OCI-LY7 (cell line): ENCODE measurements around the gene JAZF1. TPM values are rescaled to one million over a fixed set of nuclear protein-coding genes. Genes with fewer than 3 reads are reported as not detected.

Source experiments
- BruUV-seq: library from RNA; stranded (reverse); fragments of 400-500 nt; replicated peaks from 2 replicates; lab custom pipeline; 2021; lab: Mats Ljungman, UMichigan
- CTCF ChIA-PET: fragments of 300-600 bp; sonication (Branson Sonifier 250); formaldehyde crosslinking; loops from one replicate; lab custom pipeline; 2022; ENCODE audit warnings: antibody characterized with exemption; ENCODE audit not compliant: unreplicated experiment; lab: Charles Lee
- POLR2A ChIA-PET: fragments of 300-600 bp; sonication (Branson Sonifier 250); formaldehyde crosslinking; loops from one replicate; lab custom pipeline; 2022; ENCODE audit warnings: antibody characterized with exemption; lab: Charles Lee
- DNase-seq: peaks from one replicate; pipeline ENCODE4 v3.0.0-alpha.2; 2015; ENCODE audit warnings: low spot score
- H2AFZ ChIP-seq: fragments of 200-600 bp; sonication (generic), shearing (Covaris generic); 2 replicates; pipeline ENCODE4 v1.6.1; 2014; ENCODE audit warnings: mild to moderate bottlenecking, antibody characterized with exemption, low read length, moderate library complexity
- H3K27ac ChIP-seq: fragments of 200-600 bp; sonication (generic); 2 replicates; pipeline ENCODE4 v1.5.1; 2014; ENCODE audit warnings: mixed run types, low read depth, mild to moderate bottlenecking, moderate library complexity, low read length, inconsistent platforms; ENCODE audit not compliant: poor library complexity, severe bottlenecking
- H3K36me3 ChIP-seq: fragments of 200-600 bp; sonication (generic); 2 replicates; pipeline ENCODE4 v1.6.1; 2014; ENCODE audit warnings: mild to moderate bottlenecking, antibody characterized with exemption, low read length, moderate library complexity, mixed read lengths; ENCODE audit not compliant: insufficient read depth
- H3K4me1 ChIP-seq: fragments of 200-600 bp; sonication (generic); 2 replicates; pipeline ENCODE4 v1.5.1; 2014; ENCODE audit warnings: mild to moderate bottlenecking, low read length; ENCODE audit not compliant: insufficient read depth, poor library complexity, severe bottlenecking
- H3K4me2 ChIP-seq: fragments of 200-600 bp; sonication (generic); 2 replicates; pipeline ENCODE4 v1.6.1; 2014; ENCODE audit warnings: mild to moderate bottlenecking, low read length
- H3K4me3 ChIP-seq: fragments of 200-600 bp; sonication (generic); 2 replicates; pipeline ENCODE4 v1.5.1; 2014; ENCODE audit warnings: mild to moderate bottlenecking, low read depth, low read length; ENCODE audit not compliant: poor library complexity, severe bottlenecking
- H3K79me2 ChIP-seq: fragments of 200-600 bp; sonication (generic); 2 replicates; pipeline ENCODE4 v1.6.1; 2016; ENCODE audit warnings: low read depth, mild to moderate bottlenecking, low read length, moderate library complexity, mixed read lengths; ENCODE audit not compliant: insufficient read depth
- H3K9me2 ChIP-seq: fragments of 200-600 bp; sonication (generic); 2 replicates; pipeline ENCODE4 v1.6.1; 2016; ENCODE audit warnings: mild to moderate bottlenecking, low read length, mixed read lengths; ENCODE audit not compliant: insufficient read depth
- H3K9me3 ChIP-seq: fragments of 200-600 bp; sonication (generic); 2 replicates; pipeline ENCODE4 v1.6.1; 2014; ENCODE audit warnings: mild to moderate bottlenecking, mixed run types, low read length, mixed read lengths
- H4K20me1 ChIP-seq: fragments of 200-600 bp; sonication (generic); 2 replicates; pipeline ENCODE4 v1.6.1; 2014; ENCODE audit warnings: mild to moderate bottlenecking, antibody characterized with exemption, low read length, moderate library complexity, mixed read lengths; ENCODE audit not compliant: insufficient read depth
- EZH2phosphoT487 ChIP-seq: fragments of 200-600 bp; sonication (generic); IDR thresholded peaks from 2 replicates; pipeline ENCODE4 v1.6.1; 2018; ENCODE audit warnings: low read depth, borderline replicate concordance, mild to moderate bottlenecking, mixed run types, antibody characterized with exemption, low read length, moderate library complexity, mixed read lengths
- intact Hi-C: fragments of 100-400 bp; cut with micrococcal nuclease; formaldehyde crosslinking; loops from one replicate; pipeline ENCODE4 v1.10.0; 2022; ENCODE audit not compliant: unreplicated experiment
- total RNA-seq, 2 experiments: library from RNA; depleted of rRNA in 1 of 2; stranded (reverse); fragments of >200 nt in 1 of 2; shearing (Covaris generic) in 1 of 2; gene quantifications; 2 replicates each; pipeline ENCODE4 v1.2.3, GENCODE V29; 2014 to 2022
- TF ChIP-seq, protein P1 (sequence below): fragments of 200-600 bp; sonication (generic); conservative IDR thresholded peaks from 2 replicates; pipeline ENCODE4 v1.5.1; 2014; ENCODE audit warnings: mild to moderate bottlenecking, antibody characterized with exemption, low read length, moderate library complexity, mixed read lengths

The JAZF1 gene
- total RNA-seq, 2 experiments from 2014 or later: 6.3 to 25.0 TPM

DNA sequence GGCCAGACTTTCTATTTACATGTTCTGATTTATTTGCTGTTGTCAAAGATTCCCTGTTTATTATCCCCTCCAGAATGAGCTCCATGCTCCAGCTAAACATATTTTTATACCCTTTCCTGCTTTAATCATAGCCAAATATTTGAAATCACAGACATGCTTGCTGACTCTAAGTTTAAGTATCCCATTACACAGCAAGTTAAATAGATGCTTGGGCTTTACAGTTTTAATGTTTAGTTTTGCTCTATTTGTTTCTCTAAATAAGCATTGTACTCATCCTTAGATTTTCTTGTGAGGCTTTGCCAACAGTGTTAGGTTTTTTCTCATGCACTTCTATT lies 243.9 kb downstream of the JAZF1 start:
- H3K36me3 ChIP-seq: no peaks in the 10 kb centered on the region
- no peak overlapping the region for H3K4me2 ChIP-seq
- no TSS peak for BruUV-seq
- H3K9me3 ChIP-seq: no peaks in the 10 kb centered on the region
- ChIA-PET CTCF (no interaction called here), POLR2A (interaction anchor here (0.5 to 1.5 kb wide), 4 partner anchors 9 to 93 kb away, joined by 3 read pairs; no protein-coding TSS in a partner anchor)
- intact Hi-C loops: no loop called here
- no peak overlapping the region for H3K4me3 ChIP-seq
- H3K79me2 ChIP-seq: no peaks in the 10 kb centered on the region
- H4K20me1 ChIP-seq: no peaks in the 10 kb centered on the region
- H3K9me2 ChIP-seq: no peaks in the 10 kb centered on the region
- H3K27ac ChIP-seq: no peak overlapping the region
- peaks cover 5% of the 10 kb centered on the region for H3K4me1 ChIP-seq
- TF ChIP-seq, protein P1, sequence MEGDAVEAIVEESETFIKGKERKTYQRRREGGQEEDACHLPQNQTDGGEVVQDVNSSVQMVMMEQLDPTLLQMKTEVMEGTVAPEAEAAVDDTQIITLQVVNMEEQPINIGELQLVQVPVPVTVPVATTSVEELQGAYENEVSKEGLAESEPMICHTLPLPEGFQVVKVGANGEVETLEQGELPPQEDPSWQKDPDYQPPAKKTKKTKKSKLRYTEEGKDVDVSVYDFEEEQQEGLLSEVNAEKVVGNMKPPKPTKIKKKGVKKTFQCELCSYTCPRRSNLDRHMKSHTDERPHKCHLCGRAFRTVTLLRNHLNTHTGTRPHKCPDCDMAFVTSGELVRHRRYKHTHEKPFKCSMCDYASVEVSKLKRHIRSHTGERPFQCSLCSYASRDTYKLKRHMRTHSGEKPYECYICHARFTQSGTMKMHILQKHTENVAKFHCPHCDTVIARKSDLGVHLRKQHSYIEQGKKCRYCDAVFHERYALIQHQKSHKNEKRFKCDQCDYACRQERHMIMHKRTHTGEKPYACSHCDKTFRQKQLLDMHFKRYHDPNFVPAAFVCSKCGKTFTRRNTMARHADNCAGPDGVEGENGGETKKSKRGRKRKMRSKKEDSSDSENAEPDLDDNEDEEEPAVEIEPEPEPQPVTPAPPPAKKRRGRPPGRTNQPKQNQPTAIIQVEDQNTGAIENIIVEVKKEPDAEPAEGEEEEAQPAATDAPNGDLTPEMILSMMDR: no peak
- no peak for TF ChIP-seq EZH2phosphoT487
- no peak for DNase-seq
- no peak overlapping the region for H2AFZ ChIP-seq

DNA sequence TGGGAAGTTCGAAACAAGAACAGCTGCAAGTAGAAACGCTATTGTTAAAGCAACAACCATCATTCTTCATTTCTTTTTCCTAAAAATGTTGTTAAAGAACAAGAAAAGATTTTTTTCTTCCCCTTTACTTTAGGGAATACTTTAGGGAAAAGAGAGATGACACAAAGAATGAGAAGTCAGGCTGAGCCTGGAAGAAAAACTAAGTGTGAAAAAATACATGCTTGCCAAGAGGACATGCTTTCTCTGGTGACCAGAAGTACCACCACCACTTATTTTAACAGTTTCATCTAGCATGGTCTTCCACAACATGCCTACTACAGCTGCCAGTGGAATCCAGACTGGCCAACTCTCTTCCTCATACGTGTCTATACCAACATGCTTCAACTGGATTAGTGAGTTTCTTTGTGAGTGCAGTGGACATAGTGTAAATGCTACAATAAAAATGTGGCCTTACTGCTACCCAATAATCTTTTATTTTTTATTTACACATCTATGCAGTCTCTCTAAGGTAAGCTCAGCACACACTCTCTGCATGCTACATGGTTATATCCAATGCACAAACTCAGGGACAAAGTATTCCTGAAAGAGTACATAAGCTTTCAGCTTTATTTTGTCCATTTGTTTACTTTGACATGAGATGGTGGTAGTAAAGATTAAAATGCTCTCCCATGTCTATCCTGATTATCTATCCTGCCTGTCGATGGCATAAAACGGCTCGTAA lies 244.4 kb downstream of the JAZF1 start:
- no peak overlapping the region for H3K27ac ChIP-seq
- intact Hi-C loops: no loop called here
- no peaks in the 10 kb centered on the region for H3K36me3 ChIP-seq
- peaks cover 5% of the 10 kb centered on the region for H3K4me1 ChIP-seq
- no peaks in the 10 kb centered on the region for H4K20me1 ChIP-seq
- CTCF ChIA-PET: no interaction called here
- no peaks in the 10 kb centered on the region for H3K9me3 ChIP-seq
- POLR2A ChIA-PET: interaction anchor here (0.5 to 1.5 kb wide), 5 partner anchors 8 to 93 kb away, joined by 3 to 5 read pairs (median 3); no protein-coding TSS in a partner anchor
- H3K9me2 ChIP-seq: no peaks in the 10 kb centered on the region
- no peak overlapping the region for H3K4me2 ChIP-seq
- no peak for DNase-seq
- TF ChIP-seq, protein P1: no peak
- TF ChIP-seq EZH2phosphoT487: no peak
- no peaks in the 10 kb centered on the region for H3K79me2 ChIP-seq
- H3K4me3 ChIP-seq: no peak overlapping the region
- no peak overlapping the region for H2AFZ ChIP-seq
- no TSS peak for BruUV-seq
